CD1c-positive myeloid dendritic cell (primary cell): ENCODE data around the gene APOL4.
"Not testable (repeated sequence)": the region's sequence is repeated elsewhere in the genome, so short reads cannot be mapped to it uniquely, and the experiment has no call there.

Experiments
- DNase-seq: peaks from one replicate; pipeline ENCODE4 v3.0.0-alpha.2; 2016; ENCODE audit errors: extremely low spot score

The APOL4 gene

DNA sequence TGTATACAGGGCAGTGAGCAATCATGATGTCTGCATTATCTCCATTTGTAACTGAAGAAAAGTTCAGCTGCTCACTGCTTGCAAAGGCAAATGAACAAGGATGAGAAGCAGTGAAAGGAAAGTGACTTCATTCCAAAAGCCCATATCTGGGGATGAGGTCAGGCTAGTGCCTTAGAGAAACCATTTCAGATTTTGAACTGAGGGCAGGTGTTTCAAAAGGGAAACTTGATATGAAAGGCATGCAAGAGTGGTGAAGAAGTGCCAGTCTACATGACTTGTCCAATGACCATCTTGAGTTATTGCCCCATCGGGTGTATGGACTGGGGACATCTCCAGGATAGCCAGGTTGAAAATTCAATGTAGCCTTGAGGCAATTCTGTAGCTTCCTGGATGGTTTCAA lies 7.3 kb upstream of the APOL4 start:
- peak; percentile 16 for DNase-seq

- peak; percentile 16 for DNase-seq
Observed at GRCh38 chr22:36208162-36208765, 6.7 kb upstream of the APOL4 start.

DNA sequence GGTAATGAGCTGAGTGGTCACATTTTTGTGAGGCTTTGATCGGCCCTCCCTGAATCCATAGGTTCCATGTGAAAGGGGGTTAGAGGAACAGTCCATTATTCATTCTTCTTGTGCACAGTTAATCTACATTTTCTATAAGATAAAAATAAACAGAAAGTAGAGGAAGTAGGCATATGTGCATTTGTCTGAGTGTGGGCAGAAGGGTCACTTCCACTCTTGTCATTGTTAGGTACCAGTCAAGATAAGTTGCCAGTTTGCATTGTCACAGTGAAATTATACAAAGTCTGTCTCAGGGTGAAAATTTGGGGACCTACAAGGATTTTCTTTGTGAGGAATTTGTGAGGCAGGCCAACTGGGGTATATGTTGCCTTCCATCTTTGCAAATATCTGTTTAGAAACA lies 4.6 kb upstream of the APOL4 start:
- peak; percentile 71 for DNase-seq

DNA sequence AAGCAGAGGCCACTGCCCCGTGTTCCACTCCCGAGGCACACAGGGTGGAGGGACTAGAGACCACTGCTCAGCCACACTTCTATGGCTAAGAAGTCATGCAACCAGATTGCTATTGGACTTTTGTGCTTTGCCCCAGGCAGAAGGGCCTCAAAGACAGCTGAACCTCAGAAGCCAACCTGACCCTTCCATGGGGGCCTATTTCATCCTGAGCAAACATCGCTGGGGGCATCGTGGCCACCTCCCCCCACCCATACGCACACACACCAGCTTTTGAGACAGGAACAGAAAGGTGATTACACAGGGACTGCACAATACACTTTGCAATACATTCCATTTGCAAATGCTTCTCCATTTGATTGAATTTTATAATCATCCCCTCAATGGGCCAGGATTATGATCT lies 4.0 kb upstream of the APOL4 start:
- DNase-seq: not testable (repeated sequence)

GRCh38 chr22:36204632-36205015 lies 3.0 kb upstream of the APOL4 start:
- no peak for DNase-seq

DNA sequence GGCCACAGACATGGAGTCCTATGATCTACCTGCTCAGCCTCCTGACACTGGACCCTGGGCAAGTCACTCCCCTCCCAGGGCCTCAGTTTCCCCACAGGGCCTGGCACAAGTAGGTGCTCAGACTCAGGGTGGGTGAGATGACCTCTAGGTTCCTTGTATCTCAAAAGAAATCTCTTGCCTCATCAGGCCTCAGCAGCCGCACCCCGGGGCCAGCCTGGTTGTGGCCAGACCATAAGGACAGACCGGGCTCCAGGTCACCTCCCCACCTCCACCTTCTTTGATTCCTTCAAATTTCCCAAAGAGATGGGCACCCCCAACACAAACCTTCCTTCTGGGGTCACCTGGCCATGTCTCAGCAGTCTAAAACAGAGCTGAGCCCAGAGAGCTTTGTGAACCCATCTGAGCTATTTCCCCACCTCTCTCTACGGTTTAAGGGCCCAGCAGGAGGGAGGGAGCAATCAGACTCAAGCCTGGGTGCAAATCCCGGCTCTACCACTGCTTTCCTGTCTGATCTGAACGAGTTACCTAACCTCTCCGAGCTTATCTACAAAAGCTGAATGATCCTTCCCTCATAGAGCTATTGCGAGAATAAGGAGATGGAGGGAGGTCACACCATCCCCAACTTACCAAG lies 2.5 kb upstream of the APOL4 start:
- no peak for DNase-seq

DNA sequence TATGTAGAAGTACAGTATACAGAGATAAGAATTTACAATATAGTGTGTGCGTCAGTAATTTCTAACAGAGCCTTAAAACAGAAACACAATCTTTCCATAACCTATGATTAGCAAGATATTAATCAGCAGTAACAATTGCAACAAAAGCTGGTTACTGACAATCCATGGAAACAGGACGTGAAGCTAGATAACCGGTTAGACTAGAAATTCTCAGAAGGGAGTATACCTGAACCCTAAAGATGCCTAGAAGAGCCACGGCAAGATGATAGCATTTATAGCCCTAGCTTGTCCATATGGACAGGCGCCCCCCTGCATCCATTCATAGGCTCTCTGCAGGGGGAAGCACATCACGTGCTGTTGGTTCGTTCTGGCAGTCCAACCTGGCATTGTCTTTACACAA lies 1.8 kb upstream of the APOL4 start:
- DNase-seq: not testable (repeated sequence)

GRCh38 chr22:36202906-36203305 lies 1.3 kb upstream of the APOL4 start:
- DNase-seq: not testable (repeated sequence)

DNA sequence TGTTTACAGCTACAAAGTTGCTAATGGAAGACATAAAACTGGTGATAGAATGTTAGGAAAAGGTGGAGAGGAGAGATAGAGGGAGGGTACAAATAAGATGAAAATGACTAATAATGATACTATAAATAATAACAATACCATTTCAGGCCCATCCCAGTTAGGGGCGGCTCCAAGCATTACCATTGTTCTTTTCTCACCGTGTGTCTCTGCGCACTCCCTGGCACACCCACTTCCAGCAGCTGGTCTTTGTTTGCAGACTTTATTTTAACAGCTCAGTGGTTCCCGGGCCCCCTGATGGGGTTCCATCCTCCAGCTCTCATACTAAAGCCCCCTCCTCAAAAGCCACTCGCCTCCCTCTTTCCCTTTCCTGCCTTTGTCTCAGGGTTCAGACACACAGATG lies 584 bp downstream of the APOL4 start:
- not testable (repeated sequence) for DNase-seq

- DNase-seq: no peak
Observed at GRCh38 chr22:36199001-36199551, 2.5 kb downstream of the APOL4 start.

- no peak for DNase-seq
Observed at GRCh38 chr22:36198536-36198935, 3.1 kb downstream of the APOL4 start.

- DNase-seq: no peak
Observed at GRCh38 chr22:36197514-36198146, 4.0 kb downstream of the APOL4 start.

GRCh38 chr22:36197065-36197440 lies 4.6 kb downstream of the APOL4 start:
- peak; percentile 29 for DNase-seq

GRCh38 chr22:36196254-36197064 lies 5.2 kb downstream of the APOL4 start:
- DNase-seq: no peak

GRCh38 chr22:36194971-36195370 lies 6.6 kb downstream of the APOL4 start:
- DNase-seq: peak; percentile 61

- DNase-seq: no peak
Observed at GRCh38 chr22:36194385-36194784, 7.2 kb downstream of the APOL4 start.

DNA sequence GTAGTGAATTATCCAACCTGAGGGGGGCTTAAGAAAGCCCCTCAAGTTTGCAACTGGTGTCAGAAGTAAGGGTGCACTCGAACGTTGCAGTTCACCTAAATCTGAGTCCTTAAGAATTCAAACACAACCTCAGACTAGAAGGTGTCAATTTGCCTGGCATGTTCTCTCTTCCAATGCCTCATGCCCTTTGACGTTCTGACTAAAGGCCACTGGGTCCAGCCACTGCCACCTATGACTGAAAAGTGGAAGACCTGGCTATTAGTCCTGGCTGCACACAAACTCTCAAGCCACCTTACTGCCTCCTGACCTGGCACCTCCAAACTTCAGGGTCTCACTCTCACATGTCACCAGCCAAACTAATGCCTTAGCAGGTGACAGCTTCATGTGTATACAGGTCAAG lies 8.0 kb downstream of the APOL4 start:
- DNase-seq: no peak

- DNase-seq: no peak
Observed at GRCh38 chr22:36193171-36193570, 8.4 kb downstream of the APOL4 start.

DNA sequence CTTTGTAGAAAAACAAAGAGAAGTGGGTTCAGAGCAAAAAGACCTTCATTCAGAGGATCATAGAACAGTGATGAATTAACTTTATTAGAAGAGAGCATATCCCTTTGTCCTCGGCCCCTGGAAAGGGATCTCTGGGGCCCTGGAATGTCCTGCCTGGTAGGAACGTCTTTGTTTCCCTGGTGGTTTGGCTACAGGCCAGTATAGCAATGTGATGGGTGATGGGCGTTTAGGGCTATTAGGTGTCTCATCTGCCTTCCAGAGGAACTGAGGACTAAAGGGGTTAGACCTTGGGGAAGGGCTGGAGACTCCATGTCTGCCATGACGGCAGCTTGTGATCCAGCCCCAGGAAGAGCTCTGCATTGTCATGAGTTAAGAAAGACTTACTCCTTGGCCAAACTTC lies 9.1 kb downstream of the APOL4 start:
- DNase-seq: no peak

DNA sequence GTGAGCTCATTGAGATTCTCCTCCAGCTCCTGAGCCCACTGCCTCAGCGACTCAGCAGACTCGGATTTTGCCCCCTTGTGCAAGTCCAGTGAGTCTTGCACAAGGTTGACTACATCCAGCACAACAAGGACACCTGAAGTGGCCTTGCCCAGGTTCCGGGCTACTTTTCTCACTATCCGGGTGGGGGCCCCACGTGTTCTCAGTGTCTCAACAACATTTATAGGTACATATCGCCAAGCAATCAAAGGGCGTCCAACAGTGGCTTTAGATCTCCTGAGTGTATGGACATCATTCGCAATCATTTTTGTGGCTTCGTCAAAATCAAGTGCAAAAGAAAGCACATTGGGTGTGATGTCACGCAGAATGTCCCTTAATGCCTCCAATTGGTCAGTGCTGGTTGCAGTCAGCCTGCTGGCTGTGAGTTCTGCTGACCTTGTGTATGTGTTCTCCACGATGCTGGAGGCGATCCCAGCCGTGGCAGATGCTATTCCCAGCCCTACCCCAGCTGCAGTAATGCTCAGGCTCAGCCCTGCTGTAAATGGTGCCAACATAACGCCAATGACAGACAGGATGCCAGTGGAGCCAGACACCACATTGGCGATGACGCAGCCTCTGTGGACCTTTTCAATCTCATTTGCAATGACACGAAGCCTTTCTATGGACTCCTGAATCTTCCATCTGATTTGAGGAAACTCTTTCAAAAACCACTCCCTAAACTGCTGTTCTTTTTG lies 10.3 kb downstream of the APOL4 start:
- no peak for DNase-seq

DNA sequence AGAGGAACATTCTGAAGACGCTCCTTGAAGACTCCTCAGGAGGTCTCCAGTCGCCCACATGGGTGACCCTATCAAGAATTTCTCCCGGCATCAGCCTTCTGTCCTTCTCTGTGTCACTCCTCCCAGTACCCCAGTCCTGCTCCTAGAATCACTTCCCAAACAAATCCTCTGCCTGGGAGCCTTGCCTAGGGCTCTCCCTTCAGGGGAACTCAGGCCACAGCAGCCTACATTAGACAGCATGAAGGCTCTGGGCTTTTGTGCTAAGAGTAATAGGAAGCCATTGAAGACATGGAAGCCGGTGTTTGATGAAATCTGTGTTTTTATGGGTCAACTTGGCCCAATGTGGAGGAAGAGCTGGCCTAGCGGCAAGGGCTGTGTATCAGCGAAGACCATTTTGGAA lies 13.7 kb downstream of the APOL4 start:
- DNase-seq: not testable (repeated sequence)
